OCI-LY3 (cell line): ENCODE measurements around the gene THRA.

Source experiments
- H2AFZ ChIP-seq: fragments of 200-600, 300-600 bp; shearing (Covaris generic); 2 replicates; pipeline ENCODE4 v1.6.0; 2014; ENCODE audit warnings: antibody characterized with exemption, low read depth, low read length
- H3K27ac ChIP-seq: fragments of 200-600, 300-600 bp; sonication (generic); 2 replicates; pipeline ENCODE4 v1.5.1; 2014; ENCODE audit warnings: mild to moderate bottlenecking, low read length, moderate library complexity, mixed read lengths
- H3K27me3 ChIP-seq: fragments of 200-600, 300-600 bp; sonication (generic); 2 replicates; pipeline ENCODE4 v1.6.1; 2014; ENCODE audit warnings: low read depth, low read length, mixed read lengths
- H3K36me3 ChIP-seq: fragments of 200-600, 300-600 bp; sonication (generic); replicated peaks from 2 replicates; pipeline ENCODE3; 2014; ENCODE audit warnings: low read depth, low read length, mixed read lengths
- H3K4me1 ChIP-seq: fragments of 300-600, 200-600 bp; sonication (generic); 2 replicates; pipeline ENCODE4 v1.6.1; 2014; ENCODE audit warnings: low read length, mixed read lengths
- H3K4me2 ChIP-seq: fragments of 200-600, 300-600 bp; sonication (generic); 2 replicates; pipeline ENCODE4 v1.6.1; 2014; ENCODE audit warnings: low read length, mixed read lengths
- H3K4me3 ChIP-seq: fragments of 300-600, 200-600 bp; sonication (generic); 2 replicates; pipeline ENCODE4 v1.5.1; 2014; ENCODE audit warnings: antibody characterized with exemption, mild to moderate bottlenecking, low read length, moderate library complexity
- H3K79me2 ChIP-seq: fragments of 300-600, 200-600 bp; shearing (Covaris generic); 2 replicates; pipeline ENCODE4 v1.6.1; 2014; ENCODE audit warnings: mild to moderate bottlenecking, low read length, mixed read lengths
- H3K9ac ChIP-seq: fragments of 300-600, 200-600 bp; shearing (Covaris generic); 2 replicates; pipeline ENCODE4 v1.6.0; 2014; ENCODE audit warnings: mild to moderate bottlenecking, low read length, moderate library complexity
- H3K9me3 ChIP-seq: fragments of 200-600, 300-600 bp; shearing (Covaris generic); 2 replicates; pipeline ENCODE4 v1.6.1; 2014; ENCODE audit warnings: low read length, mixed read lengths; ENCODE audit not compliant: insufficient read depth
- H4K20me1 ChIP-seq: fragments of 200-600, 300-600 bp; sonication (generic); 2 replicates; pipeline ENCODE4 v1.6.1; 2016; ENCODE audit warnings: low read length, mixed read lengths; ENCODE audit not compliant: insufficient read depth
- EZH2phosphoT487 ChIP-seq: fragments of 200-600 bp; shearing (Covaris generic); IDR thresholded peaks from 2 replicates; pipeline ENCODE4 v1.6.1; 2018; ENCODE audit warnings: antibody characterized with exemption, mixed run types, low read depth
- TF ChIP-seq, protein P1 (sequence below): fragments of 200-600, 300-600 bp; sonication (generic); IDR thresholded peaks from 2 replicates; pipeline ENCODE4 v1.5.1; 2014; ENCODE audit warnings: antibody characterized with exemption, low read length, low read depth

Gene THRA

GRCh38 chr17:40097931-40098845 lies 35.4 kb downstream of the THRA start:
- Histone ChIP-seq H3K27ac (peak overlapping the region; percentile 99), H2AFZ (no peak overlapping the region), H3K9ac (peak overlapping the region; percentile 99), H3K27me3 (no peaks in the 10 kb centered on the region), H3K4me2 (peak overlapping the region; percentile 99), H3K36me3 (peaks cover 37% of the 10 kb centered on the region), H3K4me1 (peaks cover 84% of the 10 kb centered on the region), H4K20me1 (no peaks in the 10 kb centered on the region), H3K79me2 (peaks cover 23% of the 10 kb centered on the region), H3K9me3 (no peaks in the 10 kb centered on the region), H3K4me3 (peak overlapping the region; percentile 90)
- no peak for TF ChIP-seq EZH2phosphoT487
- TF ChIP-seq, protein P1, sequence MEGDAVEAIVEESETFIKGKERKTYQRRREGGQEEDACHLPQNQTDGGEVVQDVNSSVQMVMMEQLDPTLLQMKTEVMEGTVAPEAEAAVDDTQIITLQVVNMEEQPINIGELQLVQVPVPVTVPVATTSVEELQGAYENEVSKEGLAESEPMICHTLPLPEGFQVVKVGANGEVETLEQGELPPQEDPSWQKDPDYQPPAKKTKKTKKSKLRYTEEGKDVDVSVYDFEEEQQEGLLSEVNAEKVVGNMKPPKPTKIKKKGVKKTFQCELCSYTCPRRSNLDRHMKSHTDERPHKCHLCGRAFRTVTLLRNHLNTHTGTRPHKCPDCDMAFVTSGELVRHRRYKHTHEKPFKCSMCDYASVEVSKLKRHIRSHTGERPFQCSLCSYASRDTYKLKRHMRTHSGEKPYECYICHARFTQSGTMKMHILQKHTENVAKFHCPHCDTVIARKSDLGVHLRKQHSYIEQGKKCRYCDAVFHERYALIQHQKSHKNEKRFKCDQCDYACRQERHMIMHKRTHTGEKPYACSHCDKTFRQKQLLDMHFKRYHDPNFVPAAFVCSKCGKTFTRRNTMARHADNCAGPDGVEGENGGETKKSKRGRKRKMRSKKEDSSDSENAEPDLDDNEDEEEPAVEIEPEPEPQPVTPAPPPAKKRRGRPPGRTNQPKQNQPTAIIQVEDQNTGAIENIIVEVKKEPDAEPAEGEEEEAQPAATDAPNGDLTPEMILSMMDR = no peak

- H4K20me1 ChIP-seq = no peaks in the 10 kb centered on the region
- TF ChIP-seq EZH2phosphoT487 = no peak
- TF ChIP-seq, protein P1 = no peak
- peaks cover 23% of the 10 kb centered on the region for H3K79me2 ChIP-seq
- H3K9me3 ChIP-seq = no peaks in the 10 kb centered on the region
- no peaks in the 10 kb centered on the region for H3K27me3 ChIP-seq
- H3K27ac ChIP-seq = peak overlapping the region; percentile 99
- H3K9ac ChIP-seq = peak overlapping the region; percentile 99; the same call in 1 of the 2 replicates
- peaks cover 84% of the 10 kb centered on the region for H3K4me1 ChIP-seq
- no peak overlapping the region for H2AFZ ChIP-seq
- peaks cover 29% of the 10 kb centered on the region for H3K36me3 ChIP-seq
- H3K4me3 ChIP-seq = peak overlapping the region; percentile 90
- peak overlapping the region; percentile 99 for H3K4me2 ChIP-seq
Measured at GRCh38 chr17:40098846-40099618, 36.3 kb downstream of the THRA start.

DNA sequence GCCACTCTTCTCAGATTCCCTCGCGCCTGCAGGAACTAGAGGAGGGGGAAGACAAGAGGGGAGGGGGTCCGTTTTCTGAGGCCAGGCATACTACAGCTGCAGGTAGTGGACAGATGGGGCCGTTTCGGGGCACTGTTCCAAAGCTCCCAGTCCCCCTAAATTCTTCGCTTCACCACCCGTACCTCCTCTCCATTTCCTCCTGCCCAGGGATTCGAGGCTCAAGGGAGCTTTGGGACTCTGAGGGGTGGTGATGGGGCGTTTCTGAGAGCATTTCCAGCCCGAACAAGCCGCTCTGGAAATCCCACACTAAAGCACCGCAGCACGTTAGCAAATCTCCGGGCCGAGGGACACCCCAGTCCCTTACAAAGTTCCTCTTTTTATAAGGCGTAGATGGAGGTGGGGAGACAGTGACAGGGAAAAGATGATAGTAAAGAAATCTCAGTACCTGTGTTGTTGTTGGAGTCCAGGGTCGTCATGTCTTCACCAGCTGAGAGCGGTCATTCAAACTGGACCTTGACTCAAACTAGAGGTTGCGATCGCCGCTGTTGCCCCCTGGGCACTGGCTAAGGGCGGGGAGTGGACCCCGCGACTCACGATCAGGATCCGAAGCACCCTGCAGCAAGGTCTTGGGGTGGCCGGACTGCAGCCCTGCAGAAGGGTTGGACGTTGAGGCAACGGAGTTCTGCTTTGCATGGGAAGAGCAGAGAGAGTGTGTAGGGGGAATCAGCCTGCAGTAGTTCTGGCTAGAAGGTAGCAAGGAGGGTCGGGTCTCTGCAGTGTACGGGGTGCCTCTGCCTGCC lies 37.1 kb downstream of the THRA start:
- H3K4me1 ChIP-seq = peaks cover 84% of the 10 kb centered on the region

More for the DNA sequence above, 37.1 kb downstream of the THRA start:
- H3K9ac ChIP-seq = no peak overlapping the region
- TF ChIP-seq, protein P1 = no peak
- no peak for TF ChIP-seq EZH2phosphoT487
- H2AFZ ChIP-seq = no peak overlapping the region
- H4K20me1 ChIP-seq = no peaks in the 10 kb centered on the region
- H3K27me3 ChIP-seq = no peaks in the 10 kb centered on the region
- H3K36me3 ChIP-seq = peaks cover 26% of the 10 kb centered on the region
- no peaks in the 10 kb centered on the region for H3K9me3 ChIP-seq
- peaks cover 23% of the 10 kb centered on the region for H3K79me2 ChIP-seq
- peak overlapping the region; percentile 67 for H3K4me3 ChIP-seq
- H3K27ac ChIP-seq = peak overlapping the region; percentile 99
- H3K4me2 ChIP-seq = peak overlapping the region; percentile 64
